Skeletal muscle satellite cell (primary cell): ENCODE data around the gene SMURF2.

ENCODE experiments used
- H3K27me3 ChIP-seq: 2 replicates; pipeline ENCODE4 v1.7.0; 2013; ENCODE audit warnings: low read length; ENCODE audit not compliant: control insufficient read depth, insufficient read depth
- H3K36me3 ChIP-seq: 2 replicates; pipeline ENCODE4 v1.7.0; 2013; ENCODE audit warnings: mild to moderate bottlenecking, control low read depth, low read length; ENCODE audit not compliant: insufficient read depth
- H3K4me1 ChIP-seq: 2 replicates; pipeline ENCODE4 v1.7.0; 2013; ENCODE audit warnings: low read length; ENCODE audit not compliant: control insufficient read depth, insufficient read depth
- H3K4me2 ChIP-seq: 2 replicates; pipeline ENCODE4 v1.7.0; 2013; ENCODE audit warnings: mild to moderate bottlenecking, low read length
- H3K4me3 ChIP-seq: 2 replicates; pipeline ENCODE4 v1.7.0; 2013; ENCODE audit warnings: low read length
- H3K9ac ChIP-seq: 2 replicates; pipeline ENCODE4 v1.7.0; 2013; ENCODE audit warnings: mild to moderate bottlenecking, low read depth, low read length, moderate library complexity
- H3K9me3 ChIP-seq: replicated peaks from 2 replicates; pipeline ENCODE4 v1.7.0; 2013; ENCODE audit warnings: mild to moderate bottlenecking, control low read depth, low read length

Gene SMURF2

DNA sequence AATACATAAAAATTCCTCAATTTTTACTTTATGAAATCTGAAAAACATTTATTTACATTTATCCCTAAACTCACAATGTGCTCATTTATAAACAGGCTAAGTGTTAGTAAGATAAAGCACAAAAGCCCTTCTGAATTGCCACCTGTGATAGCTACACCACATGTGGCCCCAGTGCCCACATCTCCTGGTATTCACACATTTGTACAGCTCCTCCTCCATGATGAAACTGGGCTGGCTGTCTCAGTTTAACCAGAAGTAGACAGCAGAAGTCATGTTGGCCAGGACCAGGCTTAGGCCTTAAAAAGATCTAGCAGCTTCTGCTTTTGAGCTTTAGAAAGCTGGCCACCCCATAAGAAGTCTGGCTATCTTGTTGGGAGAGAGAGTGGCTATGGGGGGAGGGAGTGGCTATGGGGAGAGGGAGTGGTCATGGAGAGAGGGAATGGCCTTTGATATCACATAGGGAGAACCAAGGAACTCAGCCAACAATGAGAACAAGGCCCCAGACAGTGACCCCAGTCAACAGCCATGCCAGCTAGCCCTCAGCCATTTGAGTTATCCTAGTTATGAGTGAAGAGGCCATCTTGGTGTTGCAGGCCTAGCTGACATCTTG is 108.0 kb downstream of the SMURF2 start:
- no peak overlapping the region for H3K9ac ChIP-seq
- H3K4me1 ChIP-seq: no peaks in the 10 kb centered on the region
- peaks cover 90% of the 10 kb centered on the region for H3K36me3 ChIP-seq
- H3K4me3 ChIP-seq: no peak overlapping the region
- no peaks in the 10 kb centered on the region for H3K27me3 ChIP-seq
- no peak overlapping the region for H3K4me2 ChIP-seq
- no peaks in the 10 kb centered on the region for H3K9me3 ChIP-seq

GRCh38 chr17:64551461-64551860 is 110.6 kb downstream of the SMURF2 start:
- Histone ChIP-seq H3K4me3 (no peak overlapping the region), H3K4me2 (no peak overlapping the region), H3K9me3 (no peaks in the 10 kb centered on the region), H3K9ac (no peak overlapping the region), H3K4me1 (no peaks in the 10 kb centered on the region), H3K27me3 (no peaks in the 10 kb centered on the region), H3K36me3 (peaks cover 87% of the 10 kb centered on the region)

GRCh38 chr17:64547319-64547718 is 114.8 kb downstream of the SMURF2 start:
- no peaks in the 10 kb centered on the region for H3K27me3 ChIP-seq
- peaks cover 92% of the 10 kb centered on the region for H3K36me3 ChIP-seq
- H3K9me3 ChIP-seq: no peaks in the 10 kb centered on the region
- no peak overlapping the region for H3K4me2 ChIP-seq
- H3K4me1 ChIP-seq: no peaks in the 10 kb centered on the region
- no peak overlapping the region for H3K9ac ChIP-seq
- H3K4me3 ChIP-seq: no peak overlapping the region

DNA sequence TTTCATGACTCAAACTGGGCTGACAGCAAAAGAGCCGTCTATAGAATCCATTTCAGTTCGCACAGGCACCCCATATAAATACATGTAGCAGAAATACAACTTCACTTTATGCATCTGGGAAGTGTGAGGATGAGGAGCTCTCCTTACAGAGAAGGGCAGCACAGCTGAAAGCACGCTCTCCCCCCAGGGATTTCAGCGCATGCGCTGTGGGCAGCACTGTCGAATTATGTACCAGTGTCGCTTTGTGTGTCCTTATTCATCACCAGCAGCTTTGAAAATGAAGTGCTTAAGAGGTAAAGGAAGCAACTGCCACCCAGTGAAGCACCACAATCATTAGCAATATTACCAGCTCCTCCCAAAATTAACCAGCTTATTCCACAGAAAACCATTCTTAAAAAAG is 115.4 kb downstream of the SMURF2 start:
- Histone ChIP-seq H3K36me3 (peaks cover 92% of the 10 kb centered on the region), H3K4me2 (no peak overlapping the region), H3K4me1 (peaks cover 5% of the 10 kb centered on the region), H3K9ac (no peak overlapping the region), H3K4me3 (no peak overlapping the region), H3K9me3 (no peaks in the 10 kb centered on the region), H3K27me3 (no peaks in the 10 kb centered on the region)

- H3K4me2 ChIP-seq: no peak overlapping the region
- H3K27me3 ChIP-seq: no peaks in the 10 kb centered on the region
- H3K36me3 ChIP-seq: peaks cover 85% of the 10 kb centered on the region
- no peaks in the 10 kb centered on the region for H3K9me3 ChIP-seq
- no peak overlapping the region for H3K4me3 ChIP-seq
- H3K9ac ChIP-seq: no peak overlapping the region
- H3K4me1 ChIP-seq: peaks cover 6% of the 10 kb centered on the region
Observed at GRCh38 chr17:64544742-64545141, 117.4 kb downstream of the SMURF2 start.

DNA sequence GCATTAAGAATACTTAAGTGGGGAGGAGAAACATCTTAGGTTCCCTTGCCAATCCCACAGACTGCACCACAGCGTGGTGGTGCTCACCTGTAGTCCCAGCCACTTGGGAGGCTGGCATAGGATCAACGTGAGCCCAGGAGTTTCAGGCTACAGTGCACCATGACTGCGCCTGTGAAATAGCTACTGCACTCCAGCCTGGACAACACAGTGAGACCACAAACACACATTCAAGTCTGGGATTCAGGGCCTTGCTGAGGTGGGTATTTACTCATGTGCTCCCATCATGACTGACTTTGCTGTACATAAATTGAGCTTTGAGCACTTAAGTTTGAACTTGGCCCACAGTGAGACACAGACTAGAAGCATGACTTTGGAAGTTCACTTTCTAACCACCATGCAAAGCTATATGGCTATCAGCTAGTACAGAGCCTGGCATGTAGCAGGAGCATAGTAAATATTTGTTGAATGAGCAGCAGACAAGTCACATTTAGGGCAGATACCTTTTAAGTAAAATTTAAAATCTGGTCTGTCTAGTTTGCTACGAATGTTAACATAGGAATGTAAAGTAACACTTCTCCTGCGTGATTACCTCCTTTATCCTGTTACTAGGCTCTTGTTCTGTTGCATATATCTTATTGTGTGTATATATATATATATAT is 121.9 kb downstream of the SMURF2 start:
- Histone ChIP-seq H3K27me3 (no peaks in the 10 kb centered on the region), H3K4me3 (no peak overlapping the region), H3K36me3 (peaks cover 83% of the 10 kb centered on the region), H3K9me3 (no peaks in the 10 kb centered on the region), H3K4me1 (peaks cover 6% of the 10 kb centered on the region), H3K4me2 (no peak overlapping the region), H3K9ac (no peak overlapping the region)

- H3K4me2 ChIP-seq: no peak overlapping the region
- peaks cover 6% of the 10 kb centered on the region for H3K4me1 ChIP-seq
- H3K36me3 ChIP-seq: peaks cover 83% of the 10 kb centered on the region
- H3K27me3 ChIP-seq: no peaks in the 10 kb centered on the region
- H3K4me3 ChIP-seq: no peak overlapping the region
- H3K9me3 ChIP-seq: no peaks in the 10 kb centered on the region
- H3K9ac ChIP-seq: no peak overlapping the region
Observed at GRCh38 chr17:64538508-64539130, 123.5 kb downstream of the SMURF2 start.

- no peak overlapping the region for H3K4me2 ChIP-seq
- no peak overlapping the region for H3K4me3 ChIP-seq
- H3K9ac ChIP-seq: no peak overlapping the region
- peaks cover 6% of the 10 kb centered on the region for H3K4me1 ChIP-seq
- no peaks in the 10 kb centered on the region for H3K9me3 ChIP-seq
- H3K36me3 ChIP-seq: peaks cover 86% of the 10 kb centered on the region
- no peaks in the 10 kb centered on the region for H3K27me3 ChIP-seq
Observed at GRCh38 chr17:64537488-64537887, 124.6 kb downstream of the SMURF2 start.

GRCh38 chr17:64536913-64537312 is 125.2 kb downstream of the SMURF2 start:
- H3K4me3 ChIP-seq: no peak overlapping the region
- no peaks in the 10 kb centered on the region for H3K27me3 ChIP-seq
- peaks cover 2% of the 10 kb centered on the region for H3K4me1 ChIP-seq
- peaks cover 86% of the 10 kb centered on the region for H3K36me3 ChIP-seq
- H3K4me2 ChIP-seq: no peak overlapping the region
- H3K9ac ChIP-seq: no peak overlapping the region
- no peaks in the 10 kb centered on the region for H3K9me3 ChIP-seq

DNA sequence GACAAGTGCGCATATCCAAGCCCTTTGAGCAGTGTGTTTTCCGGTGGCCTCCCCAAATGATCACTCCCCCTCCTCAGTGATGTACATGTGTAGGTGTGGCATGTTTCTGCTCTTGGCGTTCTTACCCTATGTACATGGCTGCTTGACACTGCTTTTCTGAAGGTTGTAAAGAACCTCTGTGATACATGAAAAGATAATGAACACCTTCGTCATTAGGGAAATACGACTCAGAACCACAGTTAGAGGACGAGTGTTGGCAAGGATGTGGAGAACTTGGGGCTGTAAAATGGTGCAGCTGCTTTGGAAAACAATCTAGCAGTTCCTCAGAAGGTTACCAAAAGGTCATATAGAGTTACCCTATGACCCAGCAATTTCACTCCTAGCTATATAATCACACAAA is 126.8 kb downstream of the SMURF2 start:
- Histone ChIP-seq H3K9me3 (no peaks in the 10 kb centered on the region), H3K36me3 (peaks cover 91% of the 10 kb centered on the region), H3K9ac (no peak overlapping the region), H3K4me2 (no peak overlapping the region), H3K4me3 (no peak overlapping the region), H3K27me3 (no peaks in the 10 kb centered on the region), H3K4me1 (no peaks in the 10 kb centered on the region)

GRCh38 chr17:64534187-64534586 is 127.9 kb downstream of the SMURF2 start:
- no peak overlapping the region for H3K4me3 ChIP-seq
- H3K4me1 ChIP-seq: no peaks in the 10 kb centered on the region
- no peaks in the 10 kb centered on the region for H3K9me3 ChIP-seq
- H3K36me3 ChIP-seq: peaks cover 88% of the 10 kb centered on the region
- H3K4me2 ChIP-seq: no peak overlapping the region
- no peaks in the 10 kb centered on the region for H3K27me3 ChIP-seq
- H3K9ac ChIP-seq: no peak overlapping the region

- peaks cover 87% of the 10 kb centered on the region for H3K36me3 ChIP-seq
- no peak overlapping the region for H3K9ac ChIP-seq
- no peaks in the 10 kb centered on the region for H3K4me1 ChIP-seq
- no peaks in the 10 kb centered on the region for H3K27me3 ChIP-seq
- H3K4me2 ChIP-seq: no peak overlapping the region
- H3K9me3 ChIP-seq: no peaks in the 10 kb centered on the region
- no peak overlapping the region for H3K4me3 ChIP-seq
Observed at GRCh38 chr17:64533784-64534183, 128.3 kb downstream of the SMURF2 start.
